GM18502 (cell line): ENCODE measurements around the gene ITGB2.

Source experiments
- ATAC-seq: cut with Tn5 transposase; IDR thresholded peaks from one replicate; pipeline ENCODE4 v1.9.1; 2021; ENCODE audit warnings: mild to moderate bottlenecking; ENCODE audit not compliant: unreplicated experiment, poor library complexity

ITGB2 gene

DNA sequence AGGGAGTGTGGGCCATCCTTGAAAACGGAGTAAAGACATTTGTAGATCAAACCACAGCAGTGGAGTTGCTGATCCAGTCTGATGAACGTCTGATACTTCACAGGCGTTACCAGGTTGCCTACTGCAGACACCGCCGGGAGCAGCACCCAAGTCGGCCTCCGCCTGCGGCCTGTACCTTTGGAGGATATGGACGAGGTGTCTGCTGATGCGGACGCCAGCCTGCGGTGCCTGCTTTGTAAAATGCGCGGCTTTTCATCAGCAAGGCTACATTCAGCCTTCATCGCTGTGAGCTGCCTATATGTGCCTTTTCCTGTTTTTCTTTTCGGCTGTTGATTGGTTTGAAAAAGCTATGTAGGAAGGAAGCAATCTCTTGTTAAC is 35.1 kb upstream of the ITGB2 start:
- no peak for ATAC-seq

DNA sequence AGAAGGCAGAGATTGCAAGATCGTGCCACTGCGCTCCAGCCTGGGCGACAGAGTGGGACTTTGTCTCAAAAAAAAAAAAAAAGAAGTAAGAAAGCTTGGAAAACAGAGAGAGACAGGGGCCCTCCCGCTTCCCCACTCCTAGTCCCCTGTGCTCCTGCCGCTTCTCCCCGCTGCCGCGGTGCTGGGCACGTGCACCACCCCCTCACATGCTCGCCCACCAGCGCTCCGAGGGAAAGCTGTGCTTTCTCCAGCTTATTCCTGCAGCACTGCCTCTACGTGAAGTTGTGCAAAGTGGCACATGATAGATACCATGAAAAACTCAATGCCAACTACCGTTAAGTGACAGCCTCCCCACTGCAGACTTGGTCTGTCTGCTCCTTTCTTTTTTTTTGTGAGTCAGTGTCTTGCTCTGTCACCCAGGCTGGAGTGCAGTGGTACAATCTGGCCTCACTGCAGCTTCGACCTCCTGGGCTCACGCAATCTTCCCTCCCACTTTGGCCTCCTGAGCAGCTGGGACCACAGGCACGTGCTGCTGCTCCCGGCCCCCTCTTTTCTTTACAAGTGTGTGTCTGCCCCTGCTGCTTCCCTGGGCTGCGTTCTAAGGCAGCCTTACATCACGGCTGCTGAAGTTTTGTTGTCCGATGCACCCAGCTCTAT is 34.6 kb upstream of the ITGB2 start:
- no peak for ATAC-seq

GRCh38 chr21:44954281-44954771 is 33.6 kb upstream of the ITGB2 start:
- ATAC-seq = no peak

DNA sequence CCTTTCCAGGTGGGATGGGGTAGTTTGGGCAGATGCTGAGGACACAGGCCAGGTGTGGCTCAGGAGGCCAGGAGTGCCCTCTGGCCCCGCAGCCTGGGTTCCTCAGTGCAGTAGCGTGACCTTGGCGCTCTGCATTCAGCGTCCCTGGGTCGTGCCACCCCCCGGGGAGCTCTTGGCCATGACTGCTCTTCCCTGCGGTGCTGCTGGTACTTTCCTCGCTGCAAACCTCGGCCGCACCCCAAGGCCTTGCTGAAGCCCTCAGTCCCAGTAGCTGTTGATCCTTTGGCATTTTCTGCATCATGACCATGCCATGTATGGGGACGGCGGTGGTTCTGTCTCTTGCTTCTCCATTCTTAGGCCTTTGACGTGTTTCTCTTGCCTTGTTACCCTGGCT is 32.9 kb upstream of the ITGB2 start:
- ATAC-seq = no peak

GRCh38 chr21:44952929-44953627 is 32.4 kb upstream of the ITGB2 start:
- ATAC-seq = no peak

DNA sequence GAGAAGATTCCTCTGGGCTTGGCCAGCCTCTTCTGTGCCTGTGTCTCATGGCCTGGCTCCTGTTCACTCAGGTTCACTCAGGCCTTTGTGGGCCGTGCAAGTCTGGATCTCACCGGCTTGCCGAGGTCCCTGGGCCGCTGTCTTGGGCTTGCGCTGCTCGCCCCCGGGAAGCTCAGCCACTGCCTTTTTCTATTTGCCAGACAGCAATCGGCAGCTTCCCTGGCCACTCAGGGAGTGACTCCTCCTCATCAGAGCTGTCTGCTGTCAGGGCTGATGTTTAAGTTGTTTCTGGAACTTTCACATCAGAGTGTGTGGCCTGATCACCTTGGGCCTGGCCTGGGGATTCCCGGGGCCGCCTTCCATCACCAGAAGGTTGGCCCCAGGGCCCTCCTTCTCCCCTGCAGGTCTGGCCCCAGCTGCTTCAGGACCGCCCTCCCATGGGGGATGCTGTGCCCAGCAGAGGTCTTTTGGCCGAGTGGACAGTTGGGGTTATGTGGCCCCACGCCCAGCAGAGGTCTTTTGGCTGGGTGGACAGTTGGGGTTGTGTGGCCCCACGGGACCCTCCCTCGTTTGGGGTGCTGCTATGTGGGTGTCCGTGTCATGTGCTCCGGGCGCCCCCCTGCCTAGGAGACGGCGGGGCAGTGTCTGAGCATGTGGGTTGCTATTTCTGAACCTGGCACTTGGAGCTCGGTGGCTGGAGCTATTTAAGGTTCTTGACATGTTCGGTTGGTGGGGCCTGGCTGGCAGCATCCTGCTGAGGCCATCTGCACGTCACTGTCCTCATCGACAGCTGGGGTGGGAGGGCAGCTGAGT is 31.6 kb upstream of the ITGB2 start:
- ATAC-seq = no peak

GRCh38 chr21:44951186-44951915 is 30.7 kb upstream of the ITGB2 start:
- no peak for ATAC-seq

DNA sequence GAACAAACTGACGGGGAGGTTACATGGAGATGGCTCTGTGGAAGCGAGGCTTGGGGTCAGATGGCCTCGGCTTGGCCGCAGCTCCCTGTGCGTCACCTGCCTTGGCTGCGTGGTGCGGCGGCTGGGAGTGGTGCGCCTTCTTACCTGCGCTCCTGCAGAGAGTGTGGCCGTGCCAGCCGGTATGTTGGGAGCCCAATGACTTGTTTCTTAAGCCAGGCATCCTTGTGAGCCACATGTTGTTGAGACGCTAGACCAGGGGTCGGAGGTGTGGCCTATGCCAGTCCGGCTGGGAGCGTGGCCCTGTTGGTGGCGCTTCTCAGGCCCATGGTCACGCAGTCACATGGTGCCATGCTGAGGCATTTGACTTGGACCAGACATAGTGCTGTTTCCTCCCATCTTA is 29.7 kb upstream of the ITGB2 start:
- no peak for ATAC-seq

- ATAC-seq = peak; percentile 48
Observed at GRCh38 chr21:44949779-44950198, 29.1 kb upstream of the ITGB2 start.

GRCh38 chr21:44949161-44949778 is 28.6 kb upstream of the ITGB2 start:
- no peak for ATAC-seq

- no peak for ATAC-seq
Observed at GRCh38 chr21:44948426-44949120, 27.9 kb upstream of the ITGB2 start.

GRCh38 chr21:44947930-44948331 is 27.2 kb upstream of the ITGB2 start:
- ATAC-seq = no peak

DNA sequence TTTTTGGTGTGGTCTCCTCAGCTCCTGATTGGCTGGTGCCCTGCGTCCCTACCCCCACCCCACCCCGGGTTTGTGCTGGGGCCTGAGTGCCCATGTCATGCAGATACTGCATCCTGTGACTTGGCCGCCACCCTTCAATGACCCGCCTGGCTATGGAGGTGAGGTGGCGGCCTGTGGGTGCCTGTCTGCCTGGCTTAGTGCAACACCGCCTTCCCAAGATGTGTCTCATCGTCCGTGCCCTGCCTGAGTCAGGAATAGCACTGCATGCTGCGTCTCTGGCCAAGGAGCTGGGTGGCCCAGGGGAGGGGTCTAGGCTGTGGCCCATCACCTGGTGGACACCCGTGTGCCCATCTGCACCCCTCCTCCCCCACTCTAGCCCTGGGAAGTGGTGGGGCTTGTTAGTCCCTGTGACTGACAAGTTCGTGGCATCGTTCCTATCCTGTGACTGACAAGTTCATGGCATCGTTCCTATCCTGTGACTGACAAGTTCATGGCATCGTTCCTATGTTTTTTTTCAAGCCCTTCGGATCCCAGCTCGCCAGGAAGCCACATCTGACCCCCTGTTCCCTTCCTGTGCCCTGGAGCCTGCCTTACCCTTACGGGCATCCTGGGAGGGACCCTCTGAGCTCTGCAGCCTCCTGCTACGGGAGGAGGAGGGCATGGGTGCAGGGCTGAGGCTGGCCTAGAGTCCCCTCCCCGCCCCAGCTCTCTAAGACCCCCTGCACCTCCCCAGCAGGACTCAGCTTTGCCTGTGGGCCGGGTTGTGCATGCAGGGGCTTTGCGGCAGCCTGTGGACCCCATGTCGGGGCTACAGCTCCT is 26.6 kb upstream of the ITGB2 start:
- ATAC-seq = no peak

DNA sequence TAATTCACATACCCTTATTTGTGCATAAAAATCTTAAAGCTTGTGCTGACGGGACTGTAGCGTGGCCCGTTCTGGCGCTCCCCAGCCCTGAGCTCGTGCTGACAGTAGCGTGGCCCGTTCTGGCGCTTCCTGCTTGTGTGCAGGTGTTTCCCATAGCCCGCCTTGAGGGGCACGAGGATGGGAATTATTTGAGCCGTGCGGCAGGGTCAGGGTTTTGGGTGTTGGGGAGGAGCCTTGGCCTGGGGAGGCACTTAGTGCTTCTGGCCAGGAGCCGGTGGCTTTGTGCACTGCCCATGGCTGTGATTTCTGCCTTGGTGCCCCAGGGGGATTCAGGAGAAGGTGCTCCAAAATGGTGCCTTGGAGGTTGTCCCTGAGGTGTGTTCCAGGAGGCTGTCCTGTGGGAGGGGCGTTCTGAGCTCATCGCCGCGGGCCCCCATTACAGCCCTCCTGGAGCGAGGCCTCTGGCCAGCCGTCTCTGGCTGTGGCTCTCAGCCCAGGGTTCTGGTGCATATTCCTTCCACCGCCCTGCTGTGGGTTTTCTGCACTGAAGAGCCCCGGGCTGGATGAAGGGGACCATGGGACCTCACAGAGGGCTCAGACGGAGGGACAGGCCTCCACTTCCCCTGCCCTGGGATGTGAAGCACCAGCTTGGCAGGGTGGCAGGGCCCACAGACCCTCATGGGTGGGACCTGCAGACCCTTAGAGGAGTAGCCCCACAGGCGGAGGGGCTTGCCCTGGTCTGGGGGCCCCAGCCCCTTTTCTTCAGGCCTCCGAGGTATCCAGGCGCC is 25.7 kb upstream of the ITGB2 start:
- ATAC-seq = no peak

DNA sequence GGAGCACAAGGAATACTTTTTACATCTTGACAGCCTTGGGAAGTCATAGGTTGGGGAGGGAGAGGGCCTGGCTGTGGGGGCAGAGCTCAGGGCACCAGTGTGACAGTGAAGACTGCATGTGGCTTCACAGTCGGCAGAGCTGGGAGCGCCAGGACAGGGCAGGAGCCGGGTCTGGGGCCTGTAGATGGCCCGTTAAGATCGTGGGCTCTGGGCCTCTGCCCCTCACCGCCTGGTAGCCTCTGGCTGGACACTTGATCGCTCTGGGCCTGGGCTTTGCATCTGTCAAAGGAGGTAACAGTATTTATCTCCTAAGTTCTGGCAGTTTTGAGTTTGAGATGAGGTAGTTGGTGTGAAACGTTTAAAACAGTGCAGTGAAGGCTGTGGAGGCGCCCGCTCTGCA is 23.9 kb upstream of the ITGB2 start:
- no peak for ATAC-seq

DNA sequence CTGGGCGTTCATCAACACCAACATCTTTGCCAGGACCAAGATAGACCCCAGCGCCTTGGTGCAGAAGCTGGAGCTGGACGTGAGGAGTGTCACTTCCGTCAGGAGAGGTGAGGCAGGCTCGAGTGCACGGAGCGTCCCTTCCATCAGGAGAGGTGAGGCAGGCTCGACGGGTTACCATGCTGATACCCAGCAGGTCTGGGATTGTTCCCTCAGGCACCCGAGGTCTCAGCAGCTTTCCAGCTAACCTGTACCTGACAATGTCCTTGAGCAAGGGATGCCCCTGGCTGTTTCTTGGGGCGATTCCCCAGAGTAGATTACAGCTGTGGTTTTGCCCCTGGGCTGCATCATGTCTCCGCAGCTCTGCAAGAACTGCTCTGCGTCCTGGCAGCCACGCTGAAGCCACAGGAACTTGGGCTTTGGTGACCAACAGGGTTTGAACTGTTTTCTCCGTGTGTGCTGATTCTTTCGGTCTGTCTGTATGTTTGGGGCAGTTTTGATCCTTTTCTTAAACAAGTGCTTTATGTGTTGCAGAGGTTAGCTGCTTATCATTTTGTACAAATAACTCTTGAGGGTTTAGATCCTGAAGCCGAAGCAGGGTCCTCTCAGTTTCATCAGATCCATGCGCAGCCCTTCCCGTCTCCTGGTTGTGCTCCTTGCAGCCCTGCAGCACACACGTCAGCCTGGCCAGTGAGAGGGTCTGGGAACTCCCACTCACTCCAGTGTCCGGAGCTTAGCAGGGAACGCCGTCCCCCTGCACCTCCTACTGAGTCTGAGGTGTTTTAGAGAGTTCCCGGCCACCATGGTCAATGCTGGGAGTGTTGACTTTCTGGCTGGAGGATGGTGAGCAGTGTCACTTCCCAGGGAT is 23.2 kb upstream of the ITGB2 start:
- no peak for ATAC-seq
